ENCODE measurements around the gene NRG2.

DNA sequence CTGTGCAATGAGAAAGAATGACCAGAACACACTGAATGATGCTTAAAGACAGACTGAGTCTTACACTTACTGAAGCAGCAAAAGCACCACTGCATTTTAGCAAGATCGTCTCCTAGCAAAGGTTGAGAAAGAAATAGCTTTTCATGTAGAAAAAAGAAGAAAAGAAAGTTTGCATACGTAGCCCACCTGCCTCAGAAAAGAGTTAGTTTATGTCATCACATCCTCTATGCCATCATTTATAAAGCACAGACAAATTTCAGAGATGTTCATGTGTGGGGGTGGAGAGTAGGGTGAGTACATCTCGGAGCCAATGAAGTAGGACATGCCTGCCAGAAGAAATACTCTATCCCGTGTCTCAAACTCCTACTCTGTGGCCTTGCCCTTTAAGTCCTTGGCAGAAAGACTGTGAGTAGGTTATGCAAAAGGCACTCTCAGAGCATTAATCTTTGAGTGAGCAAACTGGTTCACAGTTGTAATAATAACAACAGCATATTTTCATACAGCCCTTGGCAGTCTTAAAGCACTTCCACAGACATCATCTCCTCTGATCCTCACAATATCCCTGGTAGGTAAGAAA is 22.4 kb downstream of the NRG2 start:
- TF ChIP-seq, protein P1, sequence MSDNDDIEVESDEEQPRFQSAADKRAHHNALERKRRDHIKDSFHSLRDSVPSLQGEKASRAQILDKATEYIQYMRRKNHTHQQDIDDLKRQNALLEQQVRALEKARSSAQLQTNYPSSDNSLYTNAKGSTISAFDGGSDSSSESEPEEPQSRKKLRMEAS (IDR thresholded peaks at IDR 0.05): no peak
- TF ChIP-seq ZFX (IDR thresholded peaks at IDR 0.05) (no peak), RAD21 (IDR thresholded peaks at IDR 0.05; ENCODE audit: low read depth) (no peak), POLR2AphosphoS5 (IDR thresholded peaks at IDR 0.05; ENCODE audit: low read depth, low read length) (no peak), TCF7L2 (IDR thresholded peaks at IDR 0.05; ENCODE audit: borderline replicate concordance, extremely low read depth, insufficient read depth, insufficient read length) (no peak), POLR2A (IDR thresholded peaks at IDR 0.05; ENCODE audit: borderline replicate concordance, extremely low read depth, insufficient read depth, insufficient read length) (no peak), JUND (IDR thresholded peaks at IDR 0.05) (no peak), EZH2 (IDR thresholded peaks at IDR 0.05) (no peak), SIN3A (IDR thresholded peaks at IDR 0.05; ENCODE audit: low read depth) (no peak), CBX3 (IDR thresholded peaks at IDR 0.05; ENCODE audit: low read depth) (no peak)
- TF ChIP-seq, protein P2, sequence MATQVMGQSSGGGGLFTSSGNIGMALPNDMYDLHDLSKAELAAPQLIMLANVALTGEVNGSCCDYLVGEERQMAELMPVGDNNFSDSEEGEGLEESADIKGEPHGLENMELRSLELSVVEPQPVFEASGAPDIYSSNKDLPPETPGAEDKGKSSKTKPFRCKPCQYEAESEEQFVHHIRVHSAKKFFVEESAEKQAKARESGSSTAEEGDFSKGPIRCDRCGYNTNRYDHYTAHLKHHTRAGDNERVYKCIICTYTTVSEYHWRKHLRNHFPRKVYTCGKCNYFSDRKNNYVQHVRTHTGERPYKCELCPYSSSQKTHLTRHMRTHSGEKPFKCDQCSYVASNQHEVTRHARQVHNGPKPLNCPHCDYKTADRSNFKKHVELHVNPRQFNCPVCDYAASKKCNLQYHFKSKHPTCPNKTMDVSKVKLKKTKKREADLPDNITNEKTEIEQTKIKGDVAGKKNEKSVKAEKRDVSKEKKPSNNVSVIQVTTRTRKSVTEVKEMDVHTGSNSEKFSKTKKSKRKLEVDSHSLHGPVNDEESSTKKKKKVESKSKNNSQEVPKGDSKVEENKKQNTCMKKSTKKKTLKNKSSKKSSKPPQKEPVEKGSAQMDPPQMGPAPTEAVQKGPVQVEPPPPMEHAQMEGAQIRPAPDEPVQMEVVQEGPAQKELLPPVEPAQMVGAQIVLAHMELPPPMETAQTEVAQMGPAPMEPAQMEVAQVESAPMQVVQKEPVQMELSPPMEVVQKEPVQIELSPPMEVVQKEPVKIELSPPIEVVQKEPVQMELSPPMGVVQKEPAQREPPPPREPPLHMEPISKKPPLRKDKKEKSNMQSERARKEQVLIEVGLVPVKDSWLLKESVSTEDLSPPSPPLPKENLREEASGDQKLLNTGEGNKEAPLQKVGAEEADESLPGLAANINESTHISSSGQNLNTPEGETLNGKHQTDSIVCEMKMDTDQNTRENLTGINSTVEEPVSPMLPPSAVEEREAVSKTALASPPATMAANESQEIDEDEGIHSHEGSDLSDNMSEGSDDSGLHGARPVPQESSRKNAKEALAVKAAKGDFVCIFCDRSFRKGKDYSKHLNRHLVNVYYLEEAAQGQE (IDR thresholded peaks at IDR 0.05; ENCODE audit: low read depth): no peak
- TF ChIP-seq, protein P3, sequence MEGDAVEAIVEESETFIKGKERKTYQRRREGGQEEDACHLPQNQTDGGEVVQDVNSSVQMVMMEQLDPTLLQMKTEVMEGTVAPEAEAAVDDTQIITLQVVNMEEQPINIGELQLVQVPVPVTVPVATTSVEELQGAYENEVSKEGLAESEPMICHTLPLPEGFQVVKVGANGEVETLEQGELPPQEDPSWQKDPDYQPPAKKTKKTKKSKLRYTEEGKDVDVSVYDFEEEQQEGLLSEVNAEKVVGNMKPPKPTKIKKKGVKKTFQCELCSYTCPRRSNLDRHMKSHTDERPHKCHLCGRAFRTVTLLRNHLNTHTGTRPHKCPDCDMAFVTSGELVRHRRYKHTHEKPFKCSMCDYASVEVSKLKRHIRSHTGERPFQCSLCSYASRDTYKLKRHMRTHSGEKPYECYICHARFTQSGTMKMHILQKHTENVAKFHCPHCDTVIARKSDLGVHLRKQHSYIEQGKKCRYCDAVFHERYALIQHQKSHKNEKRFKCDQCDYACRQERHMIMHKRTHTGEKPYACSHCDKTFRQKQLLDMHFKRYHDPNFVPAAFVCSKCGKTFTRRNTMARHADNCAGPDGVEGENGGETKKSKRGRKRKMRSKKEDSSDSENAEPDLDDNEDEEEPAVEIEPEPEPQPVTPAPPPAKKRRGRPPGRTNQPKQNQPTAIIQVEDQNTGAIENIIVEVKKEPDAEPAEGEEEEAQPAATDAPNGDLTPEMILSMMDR (IDR thresholded peaks at IDR 0.05 in 2 of 3, conservative IDR thresholded peaks at IDR 0.05 in 1 of 3; ENCODE audit: borderline replicate concordance in 1 of 3, insufficient read depth in 1 of 3, low read depth in 2 of 3, low read length in 2 of 3): no peak
